Adrenal gland (tissue), 5 donors: ENCODE data around the gene ARHGEF17.

Source experiments
- CTCF ChIP-seq, 6 experiments: fragments of 450-650 bp in 4 of 6; fragments of 200-600 bp in 2 of 6; sonication (generic) in 1 of 6; IDR thresholded peaks; 1 replicate in 5 of 6; 2 replicates in 1 of 6; pipeline versions ENCODE4 v1.5.1 to v1.8.0; 2016 to 2021; ENCODE audit warnings: antibody characterized with exemption in 6 of 6, mild to moderate bottlenecking in 2 of 6, moderate library complexity in 1 of 6
- POLR2A ChIP-seq, 2 donors: fragments of 450-650 bp; IDR thresholded peaks; one replicate each; pipeline ENCODE4 v1.6.1; 2017; ENCODE audit warnings: antibody characterized with exemption in 2 of 2, mild to moderate bottlenecking in 2 of 2, moderate library complexity in 1 of 2
- donor health status: DM: no; HTN: no; CAD: no.

- TF ChIP-seq CTCF (IDR thresholded peaks at IDR 0.05) (no peak), POLR2A (IDR thresholded peaks at IDR 0.05) (no peak)
Observed at GRCh38 chr11:73399159-73399590, 91.1 kb downstream of the ARHGEF17 start.
